Common myeloid progenitor, CD34-positive (primary cell): ENCODE data around the gene HEXB.
A peak's percentile ranks its signal among the peaks of the same experiment; 100 is the strongest.
"Not testable (repeated sequence)": the region's sequence is repeated elsewhere in the genome, so short reads cannot be mapped to it uniquely, and the experiment has no call there.

ENCODE experiments used
- CTCF ChIA-PET: fragments of 350-600 bp; sonication (Branson Sonifier 250); formaldehyde crosslinking; loops from one replicate; lab custom pipeline; 2021; ENCODE audit warnings: antibody characterized with exemption; lab: Charles Lee
- POLR2A ChIA-PET: fragments of 350-600 bp; sonication (Branson Sonifier 250); formaldehyde crosslinking; loops from one replicate; lab custom pipeline; 2021; ENCODE audit warnings: antibody characterized with exemption; lab: Charles Lee
- DNase-seq, 3 donors: peaks; one replicate each; pipeline versions ENCODE4 v3.0.0 to v3.0.0-alpha.2; 2013
- H3K27ac ChIP-seq, 2 experiments: 1 replicate in 1 of 2; 2 replicates in 1 of 2; pipeline ENCODE4 v1.7.0; 2013; ENCODE audit warnings: inconsistent platforms in 2 of 2, low read length in 2 of 2, mild to moderate bottlenecking in 2 of 2, low read depth in 1 of 2, moderate library complexity in 1 of 2; ENCODE audit not compliant: severe bottlenecking in 2 of 2, insufficient read depth in 1 of 2, poor library complexity in 1 of 2
- H3K27me3 ChIP-seq, 5 experiments: replicated peaks in 2 of 5; 1 replicate in 3 of 5; 2 replicates in 2 of 5; pipeline versions ENCODE4 v1.6.1 to v1.7.0; 2013; ENCODE audit warnings: low read length in 4 of 5, mild to moderate bottlenecking in 2 of 5, moderate library complexity in 2 of 5, inconsistent platforms in 1 of 5; ENCODE audit not compliant: insufficient read depth in 5 of 5, control insufficient read depth in 4 of 5
- H3K36me3 ChIP-seq, 4 experiments: 1 replicate in 2 of 4; 2 replicates in 2 of 4; pipeline versions ENCODE4 v1.6.1 to v1.7.0; 2013; ENCODE audit warnings: low read length in 3 of 4, control low read depth in 1 of 4, mild to moderate bottlenecking in 1 of 4; ENCODE audit not compliant: control insufficient read depth in 4 of 4, insufficient read depth in 4 of 4
- H3K4me1 ChIP-seq, 4 experiments: 1 replicate in 3 of 4; 2 replicates in 1 of 4; pipeline versions ENCODE4 v1.6.1 to v1.7.1; 2013; ENCODE audit warnings: low read length in 3 of 4, mild to moderate bottlenecking in 3 of 4, control low read depth in 1 of 4, inconsistent platforms in 1 of 4, moderate library complexity in 1 of 4; ENCODE audit not compliant: control insufficient read depth in 4 of 4, insufficient read depth in 4 of 4; ENCODE audit errors: control extremely low read depth in 1 of 4
- H3K4me3 ChIP-seq, 7 experiments: 1 replicate in 4 of 7; 2 replicates in 3 of 7; pipeline versions ENCODE4 v1.5.1 to v1.7.0; 2013; ENCODE audit warnings: mild to moderate bottlenecking in 7 of 7, low read length in 6 of 7, moderate library complexity in 6 of 7, inconsistent platforms in 2 of 7, low read depth in 2 of 7, control low read depth in 1 of 7; ENCODE audit not compliant: insufficient read depth in 4 of 7, control insufficient read depth in 1 of 7; ENCODE audit errors: extremely low read depth in 1 of 7
- H3K9me3 ChIP-seq, 5 experiments: 1 replicate in 4 of 5; 2 replicates in 1 of 5; pipeline versions ENCODE4 v1.6.1 to v1.7.1; 2013; ENCODE audit warnings: low read length in 4 of 5, mild to moderate bottlenecking in 2 of 5, inconsistent platforms in 1 of 5, low read depth in 1 of 5, moderate library complexity in 1 of 5; ENCODE audit not compliant: control insufficient read depth in 4 of 5, insufficient read depth in 2 of 5; ENCODE audit errors: control extremely low read depth in 1 of 5
- WGBS: methylation state at CpG from one replicate; pipeline ENCODE4 v1.1.5; 2013; ENCODE audit not compliant: insufficient coverage; 5-methylcytosine and 5-hydroxymethylcytosine counted together

Gene HEXB

DNA sequence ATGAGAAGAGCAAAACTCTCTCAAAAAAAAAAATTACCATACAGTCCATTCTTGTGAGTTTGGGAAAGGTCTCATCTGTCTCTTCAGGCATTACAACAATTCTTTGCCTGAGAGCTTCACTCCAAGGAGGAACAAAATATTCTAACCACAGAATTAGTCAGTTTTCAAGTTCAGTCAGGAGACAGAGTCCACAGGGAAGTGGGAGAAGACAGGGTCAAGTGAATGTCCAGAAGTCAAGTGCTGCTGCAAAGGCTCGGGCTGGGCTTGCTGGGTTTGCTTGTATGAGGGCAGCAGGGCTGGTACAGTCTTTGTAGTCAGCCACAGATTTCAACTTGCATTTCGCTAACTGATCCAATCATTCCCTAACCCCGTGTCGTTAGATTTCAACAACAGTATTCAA lies 17.6 kb upstream of the HEXB start:
- Histone ChIP-seq H3K36me3 (no peaks in the 10 kb centered on the region), H3K4me1 (no peaks in the 10 kb centered on the region), H3K27ac (no peak overlapping the region), H3K27me3 (no peaks in the 10 kb centered on the region), H3K9me3 (peaks cover 0 to 7% (median 0%) of the 10 kb centered on the region in 5 experiments), H3K4me3 (no peak overlapping the region)
- ChIA-PET CTCF (interaction anchor here (0.6 to 0.7 kb wide), 2 partner anchors 8 to 574 kb away, joined by 3 to 4 read pairs; no protein-coding TSS in a partner anchor), POLR2A (interaction anchor here (0.6 to 0.7 kb wide), 2 partner anchors 316 to 1251 kb away, joined by 3 to 4 read pairs; no protein-coding TSS in a partner anchor)
- DNase-seq, result no peak
- WGBS, result 95% methylated on average over 4 of the region's 4 CpGs

- Histone ChIP-seq H3K36me3 (no peaks in the 10 kb centered on the region), H3K4me3 (no peak overlapping the region), H3K4me1 (peaks cover 0 to 4% (median 0%) of the 10 kb centered on the region in 4 experiments), H3K27me3 (no peaks in the 10 kb centered on the region), H3K9me3 (peaks cover 0 to 7% (median 0%) of the 10 kb centered on the region in 5 experiments), H3K27ac (no peak overlapping the region)
- DNase-seq, result no peak
- ChIA-PET CTCF (no interaction called here), POLR2A (no interaction called here)
- 90% methylated on average over 2 of the region's 2 CpGs for WGBS
These were observed 15.2 kb upstream of the HEXB start for GRCh38 chr5:74669821-74670220.

DNA sequence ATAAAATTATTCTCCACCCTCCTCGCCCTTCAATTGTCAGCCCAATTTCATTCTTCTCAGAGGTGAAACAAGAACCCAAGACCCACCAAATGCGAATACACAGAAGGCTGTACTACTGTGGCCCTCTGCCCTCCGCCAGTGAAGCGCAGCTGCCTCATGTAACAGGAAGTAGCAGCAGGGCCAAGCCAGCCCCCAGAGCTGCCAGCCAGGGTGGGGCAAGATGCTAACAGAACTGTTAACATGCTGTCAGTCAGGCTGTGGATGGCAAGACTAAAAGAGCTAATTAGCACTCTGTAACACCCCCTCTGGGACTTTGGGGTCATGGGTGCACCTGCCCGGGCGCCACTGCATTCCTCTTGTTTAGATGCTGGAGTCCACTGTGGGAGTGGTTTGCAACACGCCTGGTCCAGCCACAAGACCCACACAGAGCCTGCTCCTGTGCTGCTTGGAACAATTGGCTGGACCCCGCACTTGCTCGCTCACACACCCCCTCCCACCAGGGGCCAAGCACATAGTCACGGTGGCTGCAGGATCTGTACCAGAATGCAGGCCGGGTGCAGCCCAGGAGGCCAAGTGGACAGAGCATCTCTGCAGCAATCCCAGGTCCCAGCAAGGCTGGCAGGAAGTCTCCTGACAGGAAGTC lies 14.5 kb upstream of the HEXB start:
- ChIA-PET POLR2A (no interaction called here), CTCF (no interaction called here)
- Histone ChIP-seq H3K36me3 (no peaks in the 10 kb centered on the region), H3K4me1 (peaks cover 0 to 4% (median 0%) of the 10 kb centered on the region in 4 experiments), H3K4me3 (no peak overlapping the region), H3K9me3 (peaks cover 0 to 7% (median 0%) of the 10 kb centered on the region in 5 experiments), H3K27ac (no peak overlapping the region), H3K27me3 (no peaks in the 10 kb centered on the region)
- no peak for DNase-seq
- 85% methylated on average over 9 of the region's 11 CpGs for WGBS

GRCh38 chr5:74672215-74672877 lies 12.7 kb upstream of the HEXB start:
- POLR2A ChIA-PET, result no interaction called here
- CTCF ChIA-PET, result interaction anchor here (0.6 to 2.8 kb wide), 13 partner anchors 10 to 770 kb away, joined by 3 to 20 read pairs (median 3); partner anchors contain the start of gene HEXB

GRCh38 chr5:74673011-74673790 lies 11.8 kb upstream of the HEXB start:
- Histone ChIP-seq H3K9me3 (peaks cover 0 to 7% (median 0%) of the 10 kb centered on the region in 5 experiments), H3K27me3 (no peaks in the 10 kb centered on the region), H3K27ac (no peak overlapping the region), H3K4me3 (peak overlapping the region in 1 of 7 experiments; percentile 42), H3K4me1 (peaks cover 0 to 4% (median 0%) of the 10 kb centered on the region in 4 experiments), H3K36me3 (no peaks in the 10 kb centered on the region)
- POLR2A ChIA-PET, result interaction anchor here (0.6 kb wide), 1 partner anchor 696 kb away, joined by 3 read pairs; no protein-coding TSS in a partner anchor
- peak; percentile 49 to 75 (median 72) for DNase-seq
- WGBS, result 72% methylated on average over 5 of the region's 6 CpGs
- CTCF ChIA-PET, result interaction anchor here (0.8 to 2.8 kb wide), 14 partner anchors 9 to 771 kb away, joined by 3 to 20 read pairs (median 3); partner anchors contain the start of gene HEXB

More at GRCh38 chr5:74672215-74672877, 12.7 kb upstream of the HEXB start:
- Histone ChIP-seq H3K27me3 (no peaks in the 10 kb centered on the region), H3K9me3 (peaks cover 0 to 7% (median 0%) of the 10 kb centered on the region in 5 experiments), H3K4me3 (no peak overlapping the region), H3K36me3 (no peaks in the 10 kb centered on the region), H3K27ac (no peak overlapping the region), H3K4me1 (peaks cover 0 to 4% (median 0%) of the 10 kb centered on the region in 4 experiments)
- DNase-seq, result no peak
- 94% methylated on average over 2 of the region's 5 CpGs for WGBS

- 100% methylated on average over 3 of the region's 6 CpGs for WGBS
- H3K4me3 ChIP-seq, H3K27me3 ChIP-seq, DNase-seq, H3K36me3 ChIP-seq, H3K27ac ChIP-seq, H3K9me3 ChIP-seq, POLR2A ChIA-PET, H3K4me1 ChIP-seq: not testable (repeated sequence)
- CTCF ChIA-PET, result interaction anchor here (1.2 to 1.8 kb wide), 3 partner anchors 13 to 17 kb away, joined by 3 to 7 read pairs (median 4); no protein-coding TSS in a partner anchor
These were observed 8.6 kb upstream of the HEXB start for GRCh38 chr5:74676466-74676865.
